Caco-2 (cell line): ENCODE data around the gene TSC22D1. TPM values are rescaled to one million over a fixed set of nuclear protein-coding genes. Genes with fewer than 3 reads are reported as not detected.
A peak's percentile ranks its signal among the peaks of the same experiment; 100 is the strongest.

ENCODE experiments used
- BruUV-seq: library from RNA; stranded (reverse); fragments of 400-500 nt; replicated peaks from 2 replicates; lab custom pipeline; 2021; lab: Mats Ljungman, UMichigan
- CTCF ChIA-PET: fragments of 300-600 bp; sonication (Branson Sonifier 250); formaldehyde crosslinking; loops from one replicate; lab custom pipeline; 2022; ENCODE audit warnings: antibody characterized with exemption; lab: Charles Lee
- POLR2A ChIA-PET: fragments of 300-600 bp; sonication (Branson Sonifier 250); formaldehyde crosslinking; loops from one replicate; lab custom pipeline; 2022; ENCODE audit warnings: antibody characterized with exemption; lab: Charles Lee
- DNase-seq, 2 experiments: peaks; one replicate each; pipeline versions ENCODE4 v3.0.0 to v3.0.0-alpha.2; 2020 to 2022
- H3K27me3 ChIP-seq: replicated peaks from 2 replicates; pipeline ENCODE4 v1.6.0; 2011; ENCODE audit warnings: low read length; ENCODE audit not compliant: control insufficient read depth, insufficient read depth
- H3K36me3 ChIP-seq: 2 replicates; pipeline ENCODE4 v1.5.1; 2011; ENCODE audit warnings: low read length; ENCODE audit not compliant: control insufficient read depth, insufficient read depth
- H3K4me1 ChIP-seq: fragments of 250-450 bp; sonication (Bioruptor Pico); 2 replicates; pipeline ENCODE4 v1.5.1; 2020; ENCODE audit warnings: mild to moderate bottlenecking
- H3K4me3 ChIP-seq: 2 replicates; pipeline ENCODE4 v1.5.1; 2011; ENCODE audit warnings: low read depth, mild to moderate bottlenecking, control low read depth, low read length
- H3K9me3 ChIP-seq: fragments of 250-450 bp; sonication (Bioruptor Pico); 2 replicates; pipeline ENCODE4 v1.5.1; 2020; ENCODE audit warnings: mild to moderate bottlenecking, moderate library complexity
- H3K27ac Mint-ChIP-seq: one replicate; pipeline ENCODE4 v1.8.0; 2022; ENCODE audit warnings: mixed read lengths; ENCODE audit not compliant: unreplicated experiment
- H3K27me3 Mint-ChIP-seq: one replicate; pipeline ENCODE4 v1.8.0; 2022; ENCODE audit warnings: mixed read lengths; ENCODE audit not compliant: insufficient read depth, unreplicated experiment
- H3K36me3 Mint-ChIP-seq: one replicate; pipeline ENCODE4 v1.8.0; 2022; ENCODE audit warnings: mild to moderate bottlenecking, mixed read lengths; ENCODE audit not compliant: insufficient read depth, unreplicated experiment
- H3K4me1 Mint-ChIP-seq: one replicate; pipeline ENCODE4 v1.8.0; 2022; ENCODE audit warnings: low read depth, mixed read lengths; ENCODE audit not compliant: unreplicated experiment
- H3K4me3 Mint-ChIP-seq: one replicate; pipeline ENCODE4 v1.8.0; 2022; ENCODE audit warnings: mild to moderate bottlenecking, moderate library complexity, mixed read lengths; ENCODE audit not compliant: unreplicated experiment
- H3K9me3 Mint-ChIP-seq: one replicate; pipeline ENCODE4 v1.8.0; 2022; ENCODE audit warnings: mixed read lengths; ENCODE audit not compliant: unreplicated experiment
- CTCF ChIP-seq, 2 experiments: fragments of 200-600 bp in 1 of 2; IDR thresholded peaks; 1 replicate in 1 of 2; 2 replicates in 1 of 2; pipeline versions ENCODE4 v1.5.1 to v1.8.0; 2011 to 2022; ENCODE audit warnings: antibody characterized with exemption in 1 of 2, control low read depth in 1 of 2, inconsistent platforms in 1 of 2, low read depth in 1 of 2, low read length in 1 of 2, mild to moderate bottlenecking in 1 of 2, moderate library complexity in 1 of 2; ENCODE audit not compliant: insufficient read depth in 1 of 2, severe bottlenecking in 1 of 2, unreplicated experiment in 1 of 2
- intact Hi-C: fragments of 100-400 bp; cut with micrococcal nuclease; formaldehyde crosslinking; loops from one replicate; pipeline ENCODE4 v1.10.0; 2022; ENCODE audit not compliant: unreplicated experiment
- total RNA-seq: library from RNA; stranded (reverse); gene quantifications from 2 replicates; pipeline ENCODE4 v1.2.3, GENCODE V29; 2022

Gene TSC22D1
- total RNA-seq, 1 experiment from 2014 or later: 159 TPM

- Histone ChIP-seq H3K9me3 (no peaks in the 10 kb centered on the region), H3K27me3 (no peaks in the 10 kb centered on the region), H3K4me3 (no peak overlapping the region), H3K4me1 (peaks cover 26% of the 10 kb centered on the region), H3K36me3 (no peaks in the 10 kb centered on the region)
- no peak for TF ChIP-seq CTCF (IDR thresholded peaks at IDR 0.05; ENCODE audit: insufficient read depth in 1 of 2, low read depth in 1 of 2, low read length in 1 of 2, severe bottlenecking in 1 of 2, unreplicated experiment in 1 of 2)
- no peaks in the 10 kb centered on the region for H3K36me3 Mint-ChIP-seq
- CTCF ChIA-PET: interaction anchor here (0.8 to 1.2 kb wide), 2 partner anchors 14 to 19 kb away, joined by 3 to 5 read pairs; no protein-coding TSS in a partner anchor
- POLR2A ChIA-PET: interaction anchor here (0.5 to 2.2 kb wide), 3 partner anchors 12 to 1367 kb away, joined by 4 to 19 read pairs (median 9); no protein-coding TSS in a partner anchor
- no peaks in the 10 kb centered on the region for H3K9me3 Mint-ChIP-seq
- peaks cover 24% of the 10 kb centered on the region for H3K4me1 Mint-ChIP-seq
- peak overlapping the region; percentile 89 for H3K27ac Mint-ChIP-seq
- no peak for DNase-seq
- H3K4me3 Mint-ChIP-seq: no peak overlapping the region
- no peaks in the 10 kb centered on the region for H3K27me3 Mint-ChIP-seq
- intact Hi-C loops: no loop called here
- BruUV-seq: no TSS peak
Observed at GRCh38 chr13:44448875-44449274, 127.3 kb downstream of the TSC22D1 start.

- DNase-seq: no peak
- ChIA-PET CTCF (interaction anchor here (0.8 to 1.2 kb wide), 2 partner anchors 13 to 18 kb away, joined by 3 to 5 read pairs; no protein-coding TSS in a partner anchor), POLR2A (interaction anchor here (0.5 to 2.2 kb wide), 4 partner anchors 12 to 1368 kb away, joined by 4 to 19 read pairs (median 6); no protein-coding TSS in a partner anchor)
- H3K4me3 Mint-ChIP-seq: no peak overlapping the region
- intact Hi-C loops: no loop called here
- Histone ChIP-seq H3K4me1 (peaks cover 26% of the 10 kb centered on the region), H3K36me3 (no peaks in the 10 kb centered on the region), H3K27me3 (no peaks in the 10 kb centered on the region), H3K4me3 (no peak overlapping the region), H3K9me3 (no peaks in the 10 kb centered on the region)
- H3K4me1 Mint-ChIP-seq: peaks cover 24% of the 10 kb centered on the region
- H3K9me3 Mint-ChIP-seq: no peaks in the 10 kb centered on the region
- BruUV-seq: no TSS peak
- peak overlapping the region; percentile 89 for H3K27ac Mint-ChIP-seq
- no peak for TF ChIP-seq CTCF (IDR thresholded peaks at IDR 0.05; ENCODE audit: insufficient read depth in 1 of 2, low read depth in 1 of 2, low read length in 1 of 2, severe bottlenecking in 1 of 2, unreplicated experiment in 1 of 2)
- no peaks in the 10 kb centered on the region for H3K27me3 Mint-ChIP-seq
- H3K36me3 Mint-ChIP-seq: no peaks in the 10 kb centered on the region
Observed at GRCh38 chr13:44448373-44448772, 127.8 kb downstream of the TSC22D1 start.

- DNase-seq: no peak
- Mint-ChIP-seq H3K27me3 (no peaks in the 10 kb centered on the region), H3K36me3 (no peaks in the 10 kb centered on the region), H3K4me1 (peaks cover 24% of the 10 kb centered on the region), H3K4me3 (no peak overlapping the region), H3K27ac (no peak overlapping the region), H3K9me3 (no peaks in the 10 kb centered on the region)
- Histone ChIP-seq H3K36me3 (no peaks in the 10 kb centered on the region), H3K4me3 (no peak overlapping the region), H3K27me3 (no peaks in the 10 kb centered on the region), H3K9me3 (no peaks in the 10 kb centered on the region), H3K4me1 (peaks cover 26% of the 10 kb centered on the region)
- intact Hi-C loops: no loop called here
- POLR2A ChIA-PET: interaction anchor here (0.6 to 2.2 kb wide), 3 partner anchors 11 to 274 kb away, joined by 4 to 19 read pairs (median 9); no protein-coding TSS in a partner anchor
- CTCF ChIA-PET: interaction anchor here (0.8 to 1.2 kb wide), 2 partner anchors 13 to 18 kb away, joined by 3 to 5 read pairs; no protein-coding TSS in a partner anchor
- BruUV-seq: no TSS peak
- TF ChIP-seq CTCF (IDR thresholded peaks at IDR 0.05; ENCODE audit: insufficient read depth in 1 of 2, low read depth in 1 of 2, low read length in 1 of 2, severe bottlenecking in 1 of 2, unreplicated experiment in 1 of 2): no peak
Observed at GRCh38 chr13:44447783-44448321, 128.3 kb downstream of the TSC22D1 start.
